GM12878 (cell line): Measurements from ENCODE around the gene CLSTN2. TPM values are rescaled to one million over a fixed set of nuclear protein-coding genes. Genes with fewer than 3 reads are reported as not detected.

Source experiments
- ATAC-seq: fragments of 200-7000 bp; cut with Tn5 transposase; 3 replicates; pipeline ENCODE4 v1.9.1; 2020; ENCODE audit warnings: mild to moderate bottlenecking, moderate library complexity
- BruUV-seq: library from RNA; stranded (reverse); fragments of 400-500 nt; replicated peaks from 2 replicates; lab custom pipeline; 2021; lab: Mats Ljungman, UMichigan
- CTCF ChIA-PET: fragments of 300-600 bp; sonication (Branson Sonifier 250); formaldehyde crosslinking; extraction: SDS; loops from one replicate; lab custom pipeline; 2021; ENCODE audit warnings: inconsistent platforms; lab: Yijun Ruan, JAX
- POLR2A ChIA-PET: fragments of 350-600 bp; formaldehyde crosslinking; extraction: SDS; loops from one replicate; lab custom pipeline; 2021; ENCODE audit warnings: inconsistent platforms; lab: Charles Lee
- RAD21 ChIA-PET: fragments of 300-600 bp; sonication (Branson Sonifier 250); formaldehyde crosslinking; loops from one replicate; lab custom pipeline; 2023; ENCODE audit warnings: antibody characterized with exemption; ENCODE audit not compliant: unreplicated experiment; lab: Charles Lee
- SMC1A ChIA-PET: fragments of 300-600 bp; sonication (Branson Sonifier 250); formaldehyde crosslinking; loops from one replicate; lab custom pipeline; 2023; ENCODE audit not compliant: unreplicated experiment, uncharacterized antibody; lab: Charles Lee
- DNase-seq: peaks from one replicate; pipeline ENCODE4 v3.0.0-alpha.2; 2011; ENCODE audit warnings: low read depth, low spot score
- FAIRE-seq: peaks from 3 replicates; lab custom pipeline; 2011; peaks lifted over from hg19 to GRCh38; lab: Jason Lieb, UNC
- H2AFZ ChIP-seq: 2 replicates; pipeline ENCODE4 v1.6.0; 2011; ENCODE audit warnings: low read depth, low read length, control low read depth; ENCODE audit not compliant: control insufficient read depth
- H3K27ac ChIP-seq: 2 replicates; pipeline ENCODE4 v1.5.1; 2011; ENCODE audit warnings: control low read depth; ENCODE audit not compliant: control insufficient read depth, insufficient read depth
- H3K27me3 ChIP-seq, 2 experiments: replicated peaks in 1 of 2; 2 replicates each; pipeline versions ENCODE4 v1.6.0 to v1.6.1; 2011; ENCODE audit warnings: low read length in 1 of 2; ENCODE audit not compliant: control insufficient read depth in 2 of 2, insufficient read depth in 2 of 2
- H3K36me3 ChIP-seq, 2 experiments: 2 replicates each; pipeline ENCODE4 v1.5.1; 2011; ENCODE audit warnings: low read length in 1 of 2; ENCODE audit not compliant: control insufficient read depth in 2 of 2, insufficient read depth in 2 of 2
- H3K4me1 ChIP-seq: 2 replicates; pipeline ENCODE4 v1.6.1; 2011; ENCODE audit warnings: mild to moderate bottlenecking, low read length, moderate library complexity, mixed read lengths; ENCODE audit not compliant: control insufficient read depth, insufficient read depth
- H3K4me2 ChIP-seq: 2 replicates; pipeline ENCODE4 v1.6.0; 2011; ENCODE audit warnings: control low read depth; ENCODE audit not compliant: control insufficient read depth, insufficient read depth
- H3K4me3 ChIP-seq: fragments of 200-600 bp; sonication (generic); 2 replicates; pipeline ENCODE4 v1.5.1; 2016
- H3K79me2 ChIP-seq: 2 replicates; pipeline ENCODE4 v1.6.0; 2011; ENCODE audit warnings: low read length; ENCODE audit not compliant: control insufficient read depth, insufficient read depth
- H3K9ac ChIP-seq: 2 replicates; pipeline ENCODE4 v1.8.0; 2011; ENCODE audit warnings: low read length, control low read depth, mixed read lengths; ENCODE audit not compliant: control insufficient read depth, insufficient read depth
- H3K9me3 ChIP-seq: replicated peaks from 3 replicates; pipeline ENCODE4 v1.5.1; 2011; ENCODE audit warnings: mild to moderate bottlenecking, low read length; ENCODE audit not compliant: control insufficient read depth, insufficient read depth
- H4K20me1 ChIP-seq: 2 replicates; pipeline ENCODE4 v1.6.0; 2011; ENCODE audit not compliant: control insufficient read depth, insufficient read depth
- BMI1 ChIP-seq: fragments of 450-650 bp; IDR thresholded peaks from 2 replicates; pipeline ENCODE4 v1.6.1; 2016; ENCODE audit warnings: mild to moderate bottlenecking, moderate library complexity, borderline replicate concordance
- EED ChIP-seq: sonication (generic); IDR thresholded peaks from 2 replicates; pipeline ENCODE4 v1.6.1; 2016; ENCODE audit warnings: antibody characterized with exemption, low read depth
- NFYB ChIP-seq: IDR thresholded peaks from 2 replicates; pipeline ENCODE4 v1.6.1; 2011; ENCODE audit warnings: low read depth, mild to moderate bottlenecking, low read length, improper control_type of control experiment, moderate library complexity; ENCODE audit not compliant: insufficient read depth
- STAT1 ChIP-seq: fragments of 450-650 bp; conservative IDR thresholded peaks from 2 replicates; pipeline ENCODE4 v1.6.1; 2014; ENCODE audit warnings: antibody characterized with exemption, mild to moderate bottlenecking
- SUPT20H ChIP-seq: IDR thresholded peaks from 2 replicates; pipeline ENCODE4 v1.6.1; 2011; ENCODE audit warnings: low read depth, mild to moderate bottlenecking, low read length, moderate library complexity, borderline replicate concordance; ENCODE audit not compliant: control insufficient read depth
- TAF1 ChIP-seq: IDR thresholded peaks from 2 replicates; pipeline ENCODE4 v1.6.1; 2011; ENCODE audit warnings: mild to moderate bottlenecking, low read depth, low read length, borderline replicate concordance
- WRNIP1 ChIP-seq: IDR thresholded peaks from 2 replicates; pipeline ENCODE4 v1.6.1; 2011; ENCODE audit warnings: low read depth, low read length, improper control_type of control experiment, borderline replicate concordance
- ZNF217 ChIP-seq: fragments of 450-650 bp; IDR thresholded peaks from 2 replicates; pipeline ENCODE4 v1.6.1; 2017; ENCODE audit warnings: antibody characterized with exemption, mild to moderate bottlenecking
- WGBS: methylation state at CpG from one replicate; pipeline ENCODE4 v1.1.6; 2016; ENCODE audit warnings: low lambda C conversion rate; ENCODE audit not compliant: insufficient replicate concordance, insufficient coverage; ENCODE audit errors: missing lambda C conversion rate; 5-methylcytosine and 5-hydroxymethylcytosine counted together
- in situ Hi-C: fragments of 300-500 bp; cut with MboI; formaldehyde crosslinking; loops from 9 replicates; pipeline ENCODE4 v1.14.3; 2018; ENCODE audit warnings: mixed read lengths
- intact Hi-C: fragments of 100-400 bp; cut with micrococcal nuclease; formaldehyde crosslinking; loops from one replicate; pipeline ENCODE4 v1.14.2; 2022; ENCODE audit not compliant: unreplicated experiment
- polyA plus RNA-seq, 11 experiments: library from polyadenylated mRNA; depleted of rRNA in 4 of 11; unstranded in 6 of 11; stranded (reverse) in 5 of 11; fragments of >200 nt; fragmentation: Nextera tagmentation in 4 of 11; fragmentation: Illumina TruSeq in 1 of 11; extraction: Ambion mirVana in 4 of 11; extraction: Trizol in 1 of 11; gene quantifications; 1 replicate in 1 of 11; 2 replicates in 10 of 11; pipeline versions ENCODE4 v1.2.1 to v1.2.3, GENCODE V29; 2011 to 2016; ENCODE audit warnings: inconsistent platforms in 2 of 11, missing spikeins in 2 of 11, low read depth in 1 of 11
- total RNA-seq, 4 experiments: library from RNA; depleted of rRNA in 3 of 4; stranded (reverse); fragments of >200 nt in 3 of 4; fragmentation: Illumina TruSeq in 1 of 4; extraction: Trizol in 1 of 4; gene quantifications; 2 replicates each; pipeline versions ENCODE4 v1.2.1 to v1.2.3, GENCODE V29; 2013 to 2021
- TF ChIP-seq, protein P1 (sequence below): fragments of 450-650 bp; IDR thresholded peaks from 2 replicates; pipeline ENCODE4 v1.6.1; 2016; ENCODE audit warnings: mild to moderate bottlenecking, moderate library complexity, borderline replicate concordance
- TF ChIP-seq, protein P2 (sequence below): fragments of 450-650 bp; IDR thresholded peaks from 2 replicates; pipeline ENCODE4 v1.6.1; 2018; ENCODE audit warnings: mild to moderate bottlenecking, low read depth, moderate library complexity; ENCODE audit not compliant: partially characterized antibody
- TF ChIP-seq, protein P3 (sequence below), 3 experiments: IDR thresholded peaks in 2 of 3; conservative IDR thresholded peaks in 1 of 3; 2 replicates each; pipeline ENCODE4 v1.5.1; 2011; ENCODE audit warnings: low read depth in 3 of 3, low read length in 3 of 3, mild to moderate bottlenecking in 3 of 3, control low read depth in 2 of 3, moderate library complexity in 2 of 3, inconsistent platforms in 1 of 3, mixed read lengths in 1 of 3; ENCODE audit not compliant: control insufficient read depth in 2 of 3, insufficient read depth in 1 of 3; ENCODE audit errors: extremely low read depth in 1 of 3
- TF ChIP-seq, protein P4 (sequence below): IDR thresholded peaks from 2 replicates; pipeline ENCODE4 v1.6.1; 2012; ENCODE audit warnings: low read depth, low read length, improper control_type of control experiment

CLSTN2 gene
- total and polyA plus RNA-seq, 10 of the 15 experiments (the other 5 are each of a cell fraction or from before 2014, with no cell fraction given) = under 0.01 to 0.10 (median under 0.01) TPM; not detected in 5

DNA sequence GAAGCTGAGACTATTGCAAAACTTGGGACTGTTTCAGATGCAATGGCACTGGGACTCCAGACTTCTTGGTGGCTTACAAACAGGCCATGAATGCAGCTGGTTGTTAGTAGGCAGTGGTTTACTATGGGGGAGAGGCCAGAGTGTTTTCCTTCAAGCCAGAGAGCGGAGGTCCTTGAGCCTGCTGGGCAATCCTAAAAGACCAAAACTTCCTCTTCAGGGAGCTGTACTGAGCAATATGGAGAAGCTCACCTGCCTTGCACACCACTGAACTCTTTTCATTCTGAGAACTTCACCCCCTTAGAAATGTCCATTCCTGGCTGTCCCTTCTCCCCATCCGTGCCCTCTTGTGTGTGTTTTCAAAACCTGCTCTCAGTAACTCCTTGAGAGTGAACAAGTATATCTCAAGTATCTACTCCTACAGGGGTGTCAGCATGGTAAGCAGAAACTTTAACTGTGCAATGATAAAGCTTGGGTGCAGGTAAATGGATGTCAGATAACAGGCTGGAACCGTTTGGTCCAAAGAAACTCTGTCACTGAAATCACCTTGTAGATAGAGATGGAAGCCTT lies 213.9 kb downstream of the CLSTN2 start (continued):
- TF ChIP-seq, protein P1, sequence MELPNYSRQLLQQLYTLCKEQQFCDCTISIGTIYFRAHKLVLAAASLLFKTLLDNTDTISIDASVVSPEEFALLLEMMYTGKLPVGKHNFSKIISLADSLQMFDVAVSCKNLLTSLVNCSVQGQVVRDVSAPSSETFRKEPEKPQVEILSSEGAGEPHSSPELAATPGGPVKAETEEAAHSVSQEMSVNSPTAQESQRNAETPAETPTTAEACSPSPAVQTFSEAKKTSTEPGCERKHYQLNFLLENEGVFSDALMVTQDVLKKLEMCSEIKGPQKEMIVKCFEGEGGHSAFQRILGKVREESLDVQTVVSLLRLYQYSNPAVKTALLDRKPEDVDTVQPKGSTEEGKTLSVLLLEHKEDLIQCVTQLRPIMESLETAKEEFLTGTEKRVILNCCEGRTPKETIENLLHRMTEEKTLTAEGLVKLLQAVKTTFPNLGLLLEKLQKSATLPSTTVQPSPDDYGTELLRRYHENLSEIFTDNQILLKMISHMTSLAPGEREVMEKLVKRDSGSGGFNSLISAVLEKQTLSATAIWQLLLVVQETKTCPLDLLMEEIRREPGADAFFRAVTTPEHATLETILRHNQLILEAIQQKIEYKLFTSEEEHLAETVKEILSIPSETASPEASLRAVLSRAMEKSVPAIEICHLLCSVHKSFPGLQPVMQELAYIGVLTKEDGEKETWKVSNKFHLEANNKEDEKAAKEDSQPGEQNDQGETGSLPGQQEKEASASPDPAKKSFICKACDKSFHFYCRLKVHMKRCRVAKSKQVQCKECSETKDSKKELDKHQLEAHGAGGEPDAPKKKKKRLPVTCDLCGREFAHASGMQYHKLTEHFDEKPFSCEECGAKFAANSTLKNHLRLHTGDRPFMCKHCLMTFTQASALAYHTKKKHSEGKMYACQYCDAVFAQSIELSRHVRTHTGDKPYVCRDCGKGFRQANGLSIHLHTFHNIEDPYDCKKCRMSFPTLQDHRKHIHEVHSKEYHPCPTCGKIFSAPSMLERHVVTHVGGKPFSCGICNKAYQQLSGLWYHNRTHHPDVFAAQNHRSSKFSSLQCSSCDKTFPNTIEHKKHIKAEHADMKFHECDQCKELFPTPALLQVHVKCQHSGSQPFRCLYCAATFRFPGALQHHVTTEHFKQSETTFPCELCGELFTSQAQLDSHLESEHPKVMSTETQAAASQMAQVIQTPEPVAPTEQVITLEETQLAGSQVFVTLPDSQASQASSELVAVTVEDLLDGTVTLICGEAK = no peak
- TF ChIP-seq STAT1 (no peak), BMI1 (no peak), EED (no peak)

DNA sequence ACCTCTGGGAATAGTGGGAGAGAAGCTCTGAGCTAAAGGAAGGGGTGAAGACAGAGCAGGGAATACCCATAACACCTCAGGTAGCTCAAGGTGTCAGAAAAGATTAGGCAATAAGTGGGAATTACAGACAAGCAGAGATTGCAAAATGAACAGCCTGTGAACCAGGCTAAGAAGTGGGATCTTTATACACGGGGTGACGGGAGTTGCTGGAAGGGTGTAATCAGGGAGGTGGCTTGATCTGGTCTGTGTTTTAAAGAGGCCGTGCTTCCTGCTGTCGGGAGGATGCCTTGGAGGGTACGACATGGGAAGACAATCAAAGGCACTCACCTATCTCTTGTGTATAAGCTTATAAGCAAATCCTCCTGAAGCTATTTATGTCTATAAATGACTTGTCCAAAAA lies 216.3 kb downstream of the CLSTN2 start:
- WGBS = 45% methylated on average over 5 of the region's 5 CpGs
- SMC1A ChIA-PET = interaction anchor here (0.6 to 2.4 kb wide), 8 partner anchors 13 to 581 kb away, joined by 3 to 9 read pairs (median 4); no protein-coding TSS in a partner anchor
- DNase-seq (no peak), FAIRE-seq (no peak), ATAC-seq (no peak)
- no peak overlapping the region for H3K27ac ChIP-seq
- in situ Hi-C loops = no loop called here
- no peaks in the 10 kb centered on the region for H3K27me3 ChIP-seq
- no peak overlapping the region for H3K4me2 ChIP-seq
- H3K9ac ChIP-seq = no peak overlapping the region
- intact Hi-C loops = no loop called here
- 0 out of 2 replicates have a peak, but pooled peaks cover 11% of the 10 kb centered on the region for H3K4me1 ChIP-seq
- POLR2A ChIA-PET = no interaction called here
- CTCF ChIA-PET = interaction anchor here (1.0 to 1.9 kb wide), 5 partner anchors 8 to 214 kb away, joined by 3 to 11 read pairs (median 3); no protein-coding TSS in a partner anchor
- H3K4me3 ChIP-seq = no peak overlapping the region
- H4K20me1 ChIP-seq = no peaks in the 10 kb centered on the region
- no peaks in the 10 kb centered on the region for H3K79me2 ChIP-seq
- no TSS peak for BruUV-seq
- no peaks in the 10 kb centered on the region for H3K36me3 ChIP-seq
- RAD21 ChIA-PET = interaction anchor here (1.2 to 1.5 kb wide), 2 partner anchors 12 to 23 kb away, joined by 3 to 4 read pairs; no protein-coding TSS in a partner anchor
- no peak overlapping the region for H2AFZ ChIP-seq
- H3K9me3 ChIP-seq = peaks cover 5% of the 10 kb centered on the region; the same call in 2 of the 3 replicates
- TF ChIP-seq WRNIP1 = no peak
- TF ChIP-seq ZNF217 = no peak
- TF ChIP-seq NFYB = no peak
- TF ChIP-seq, protein P2, sequence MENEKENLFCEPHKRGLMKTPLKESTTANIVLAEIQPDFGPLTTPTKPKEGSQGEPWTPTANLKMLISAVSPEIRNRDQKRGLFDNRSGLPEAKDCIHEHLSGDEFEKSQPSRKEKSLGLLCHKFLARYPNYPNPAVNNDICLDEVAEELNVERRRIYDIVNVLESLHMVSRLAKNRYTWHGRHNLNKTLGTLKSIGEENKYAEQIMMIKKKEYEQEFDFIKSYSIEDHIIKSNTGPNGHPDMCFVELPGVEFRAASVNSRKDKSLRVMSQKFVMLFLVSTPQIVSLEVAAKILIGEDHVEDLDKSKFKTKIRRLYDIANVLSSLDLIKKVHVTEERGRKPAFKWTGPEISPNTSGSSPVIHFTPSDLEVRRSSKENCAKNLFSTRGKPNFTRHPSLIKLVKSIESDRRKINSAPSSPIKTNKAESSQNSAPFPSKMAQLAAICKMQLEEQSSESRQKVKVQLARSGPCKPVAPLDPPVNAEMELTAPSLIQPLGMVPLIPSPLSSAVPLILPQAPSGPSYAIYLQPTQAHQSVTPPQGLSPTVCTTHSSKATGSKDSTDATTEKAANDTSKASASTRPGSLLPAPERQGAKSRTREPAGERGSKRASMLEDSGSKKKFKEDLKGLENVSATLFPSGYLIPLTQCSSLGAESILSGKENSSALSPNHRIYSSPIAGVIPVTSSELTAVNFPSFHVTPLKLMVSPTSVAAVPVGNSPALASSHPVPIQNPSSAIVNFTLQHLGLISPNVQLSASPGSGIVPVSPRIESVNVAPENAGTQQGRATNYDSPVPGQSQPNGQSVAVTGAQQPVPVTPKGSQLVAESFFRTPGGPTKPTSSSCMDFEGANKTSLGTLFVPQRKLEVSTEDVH = no peak
- TF ChIP-seq, protein P3, sequence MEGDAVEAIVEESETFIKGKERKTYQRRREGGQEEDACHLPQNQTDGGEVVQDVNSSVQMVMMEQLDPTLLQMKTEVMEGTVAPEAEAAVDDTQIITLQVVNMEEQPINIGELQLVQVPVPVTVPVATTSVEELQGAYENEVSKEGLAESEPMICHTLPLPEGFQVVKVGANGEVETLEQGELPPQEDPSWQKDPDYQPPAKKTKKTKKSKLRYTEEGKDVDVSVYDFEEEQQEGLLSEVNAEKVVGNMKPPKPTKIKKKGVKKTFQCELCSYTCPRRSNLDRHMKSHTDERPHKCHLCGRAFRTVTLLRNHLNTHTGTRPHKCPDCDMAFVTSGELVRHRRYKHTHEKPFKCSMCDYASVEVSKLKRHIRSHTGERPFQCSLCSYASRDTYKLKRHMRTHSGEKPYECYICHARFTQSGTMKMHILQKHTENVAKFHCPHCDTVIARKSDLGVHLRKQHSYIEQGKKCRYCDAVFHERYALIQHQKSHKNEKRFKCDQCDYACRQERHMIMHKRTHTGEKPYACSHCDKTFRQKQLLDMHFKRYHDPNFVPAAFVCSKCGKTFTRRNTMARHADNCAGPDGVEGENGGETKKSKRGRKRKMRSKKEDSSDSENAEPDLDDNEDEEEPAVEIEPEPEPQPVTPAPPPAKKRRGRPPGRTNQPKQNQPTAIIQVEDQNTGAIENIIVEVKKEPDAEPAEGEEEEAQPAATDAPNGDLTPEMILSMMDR (IDR thresholded peaks at IDR 0.05 in 2 of 3, conservative IDR thresholded peaks at IDR 0.05 in 1 of 3; ENCODE audit: control insufficient read depth in 2 of 3, extremely low read depth in 1 of 3, insufficient read depth in 1 of 3, low read depth in 3 of 3, low read length in 3 of 3) = no peak
- TF ChIP-seq, protein P4, sequence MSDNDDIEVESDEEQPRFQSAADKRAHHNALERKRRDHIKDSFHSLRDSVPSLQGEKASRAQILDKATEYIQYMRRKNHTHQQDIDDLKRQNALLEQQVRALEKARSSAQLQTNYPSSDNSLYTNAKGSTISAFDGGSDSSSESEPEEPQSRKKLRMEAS = no peak
- no peak for TF ChIP-seq TAF1
- no peak for TF ChIP-seq SUPT20H
